ENCODE results near the gene OR8B8.
"Not testable (repeated sequence)": the region's sequence is repeated elsewhere in the genome, so short reads cannot be mapped to it uniquely, and the experiment has no call there.

The OR8B8 gene

GRCh38 chr11:124467381-124467927 lies 22.0 kb upstream of the OR8B8 start:
- CTCF ChIA-PET = interaction anchor here (1.1 kb wide), 1 partner anchor 46 kb away, joined by 3 read pairs; no protein-coding TSS in a partner anchor
- POLR2A ChIA-PET = no interaction called here
- TF ChIP-seq CTCF (IDR thresholded peaks at IDR 0.05; ENCODE audit: control extremely low read depth, extremely low read depth, low read depth, missing control alignments) = no peak
- DNase-seq (ENCODE audit: extremely low spot score) = no peak

GRCh38 chr11:124465368-124465767 lies 19.9 kb upstream of the OR8B8 start:
- no peak for DNase-seq (ENCODE audit: extremely low spot score)
- CTCF ChIA-PET = interaction anchor here (0.7 to 1.6 kb wide), 3 partner anchors 11 to 16 kb away, joined by 3 to 8 read pairs (median 3); no protein-coding TSS in a partner anchor

GRCh38 chr11:124463990-124464389 lies 18.5 kb upstream of the OR8B8 start:
- no peak for TF ChIP-seq CTCF (IDR thresholded peaks at IDR 0.05; ENCODE audit: control extremely low read depth, extremely low read depth, low read depth, missing control alignments)
- POLR2A ChIA-PET = no interaction called here
- DNase-seq (ENCODE audit: extremely low spot score) = no peak
- CTCF ChIA-PET = interaction anchor here (1.6 kb wide), 1 partner anchor 17 kb away, joined by 3 read pairs; no protein-coding TSS in a partner anchor

More at GRCh38 chr11:124465368-124465767, 19.9 kb upstream of the OR8B8 start:
- TF ChIP-seq CTCF (IDR thresholded peaks at IDR 0.05; ENCODE audit: control extremely low read depth, extremely low read depth, low read depth, missing control alignments) = no peak
- POLR2A ChIA-PET = no interaction called here

GRCh38 chr11:124463324-124463723 lies 17.8 kb upstream of the OR8B8 start:
- no peak for TF ChIP-seq CTCF (IDR thresholded peaks at IDR 0.05; ENCODE audit: control extremely low read depth, extremely low read depth, low read depth, missing control alignments)
- POLR2A ChIA-PET = no interaction called here
- CTCF ChIA-PET = no interaction called here
- DNase-seq (ENCODE audit: extremely low spot score) = no peak

GRCh38 chr11:124460459-124460858 lies 15.0 kb upstream of the OR8B8 start:
- ChIA-PET POLR2A (no interaction called here), CTCF (no interaction called here)
- DNase-seq (ENCODE audit: extremely low spot score) = no peak
- TF ChIP-seq CTCF (IDR thresholded peaks at IDR 0.05; ENCODE audit: control extremely low read depth, extremely low read depth, low read depth, missing control alignments) = no peak

- CTCF ChIA-PET = interaction anchor here (1.3 kb wide), 1 partner anchor 12 kb away, joined by 3 read pairs; no protein-coding TSS in a partner anchor
- DNase-seq (ENCODE audit: extremely low spot score); POLR2A ChIA-PET: not testable (repeated sequence)
Measured at GRCh38 chr11:124459379-124459778, 13.9 kb upstream of the OR8B8 start.

- ChIA-PET CTCF (interaction anchor here (2.2 kb wide), 1 partner anchor 10 kb away, joined by 8 read pairs; no protein-coding TSS in a partner anchor), POLR2A (no interaction called here)
- DNase-seq (ENCODE audit: extremely low spot score) = no peak
- no peak for TF ChIP-seq CTCF (IDR thresholded peaks at IDR 0.05; ENCODE audit: control extremely low read depth, extremely low read depth, low read depth, missing control alignments)
Measured at GRCh38 chr11:124454552-124454951, 9.1 kb upstream of the OR8B8 start.

Data from GM10248 (cell line).